B cell (primary cell): ENCODE data around the gene RSPO3. TPM values are rescaled to one million over a fixed set of nuclear protein-coding genes. Genes with fewer than 3 reads are reported as not detected.

Experiments used
- ATAC-seq: fragments of 200-7000 bp; cut with Tn5 transposase; one replicate; pipeline ENCODE4 v1.10.0; 2021; ENCODE audit warnings: low read depth, mild to moderate bottlenecking, moderate number of reproducible peaks, moderate library complexity
- CTCF ChIA-PET: fragments of 350-600 bp; sonication (Branson Sonifier 250); formaldehyde crosslinking; loops from one replicate; lab custom pipeline; 2021; ENCODE audit warnings: antibody characterized with exemption, inconsistent platforms; lab: Charles Lee
- POLR2A ChIA-PET: fragments of 350-600 bp; sonication (Branson Sonifier 250); formaldehyde crosslinking; loops from one replicate; lab custom pipeline; 2021; ENCODE audit warnings: antibody characterized with exemption; lab: Charles Lee
- DNase-seq: peaks from one replicate; pipeline ENCODE4 v3.0.0; 2013
- H2AFZ ChIP-seq: 2 replicates; pipeline ENCODE4 v1.6.1; 2012; ENCODE audit warnings: mild to moderate bottlenecking, low read depth, low read length; ENCODE audit not compliant: insufficient read depth, poor library complexity, severe bottlenecking
- H3K27ac ChIP-seq, 2 donors: 1 replicate in 1 of 2; 2 replicates in 1 of 2; pipeline ENCODE4 v1.5.1; 2012 to 2013; ENCODE audit warnings: low read length in 2 of 2, mild to moderate bottlenecking in 2 of 2, moderate library complexity in 1 of 2
- H3K27me3 ChIP-seq, 4 experiments: fragments of 200-600 bp in 1 of 4; sonication (generic) in 1 of 4; replicated peaks in 1 of 4; 1 replicate in 2 of 4; 2 replicates in 2 of 4; pipeline versions ENCODE4 v1.6.1 to v1.7.0; 2013 to 2016; ENCODE audit warnings: low read length in 3 of 4, mild to moderate bottlenecking in 2 of 4, mixed read lengths in 1 of 4, moderate library complexity in 1 of 4; ENCODE audit not compliant: insufficient read depth in 4 of 4, control insufficient read depth in 3 of 4; ENCODE audit errors: control extremely low read depth in 1 of 4
- H3K36me3 ChIP-seq, 2 experiments: replicated peaks in 1 of 2; 1 replicate in 1 of 2; 2 replicates in 1 of 2; pipeline versions ENCODE4 v1.6.1 to v1.7.1; 2013; ENCODE audit warnings: low read length in 1 of 2; ENCODE audit not compliant: insufficient read depth in 2 of 2, control insufficient read depth in 1 of 2; ENCODE audit errors: control extremely low read depth in 1 of 2, extremely low read depth in 1 of 2
- H3K4me1 ChIP-seq, 2 donors: fragments of 200-600 bp in 1 of 2; sonication (generic) in 1 of 2; 1 replicate in 1 of 2; 2 replicates in 1 of 2; pipeline versions ENCODE4 v1.5.1 to v1.6.1; 2013 to 2017; ENCODE audit warnings: low read length in 2 of 2; ENCODE audit not compliant: control insufficient read depth in 2 of 2, insufficient read depth in 2 of 2
- H3K4me2 ChIP-seq: replicated peaks from 2 replicates; pipeline ENCODE3; 2012; ENCODE audit warnings: mild to moderate bottlenecking, low read depth, low read length; ENCODE audit not compliant: poor library complexity, severe bottlenecking
- H3K4me3 ChIP-seq, 5 experiments: fragments of 200-600 bp in 1 of 5; sonication (generic) in 1 of 5; 1 replicate in 3 of 5; 2 replicates in 2 of 5; pipeline versions ENCODE4 v1.5.1 to v1.7.0; 2011 to 2016; ENCODE audit warnings: low read length in 4 of 5, mild to moderate bottlenecking in 4 of 5, low read depth in 2 of 5, control low read depth in 1 of 5, moderate library complexity in 1 of 5; ENCODE audit not compliant: insufficient read depth in 1 of 5; ENCODE audit errors: control extremely low read depth in 1 of 5, extremely low read depth in 1 of 5
- H3K79me2 ChIP-seq: fragments of 200-600 bp; sonication (generic); one replicate; pipeline ENCODE4 v1.6.0; 2016; ENCODE audit warnings: low read length; ENCODE audit not compliant: control insufficient read depth, insufficient read depth
- H3K9ac ChIP-seq: fragments of 200-600 bp; sonication (generic); 2 replicates; pipeline ENCODE4 v1.6.1; 2017; ENCODE audit warnings: mild to moderate bottlenecking, low read length, moderate library complexity
- H3K9me3 ChIP-seq, 3 donors: one replicate each; pipeline versions ENCODE4 v1.6.1 to v1.7.1; 2013; ENCODE audit warnings: low read length in 2 of 3; ENCODE audit not compliant: control insufficient read depth in 2 of 3, insufficient read depth in 1 of 3; ENCODE audit errors: control extremely low read depth in 1 of 3
- H4K20me1 ChIP-seq: 2 replicates; pipeline ENCODE4 v1.6.0; 2012; ENCODE audit warnings: mild to moderate bottlenecking, low read length; ENCODE audit not compliant: insufficient read depth, control insufficient read depth, poor library complexity, severe bottlenecking
- H3K27ac Mint-ChIP-seq: one replicate; pipeline ENCODE4 v1.8.0; 2021; ENCODE audit warnings: mixed read lengths
- H3K27me3 Mint-ChIP-seq: one replicate; pipeline ENCODE4 v1.8.0; 2021; ENCODE audit warnings: mixed read lengths
- H3K4me1 Mint-ChIP-seq: one replicate; pipeline ENCODE4 v1.8.0; 2021; ENCODE audit warnings: mixed read lengths
- H3K4me3 Mint-ChIP-seq: one replicate; pipeline ENCODE4 v1.8.0; 2021; ENCODE audit warnings: mixed read lengths
- H3K9me3 Mint-ChIP-seq: one replicate; pipeline ENCODE4 v1.8.0; 2022; ENCODE audit warnings: mixed read lengths; ENCODE audit not compliant: insufficient read depth
- CTCF ChIP-seq: fragments of 200-600 bp; IDR thresholded peaks from one replicate; pipeline ENCODE4 v1.8.0; 2022; ENCODE audit warnings: antibody characterized with exemption, mild to moderate bottlenecking
- EZH2 ChIP-seq: IDR thresholded peaks from 2 replicates; pipeline ENCODE4 v1.6.1; 2012; ENCODE audit warnings: borderline replicate concordance, low read depth, mild to moderate bottlenecking, moderate library complexity, low read length; ENCODE audit not compliant: insufficient read depth, poor library complexity, severe bottlenecking
- WGBS: methylation state at CpG from one replicate; pipeline ENCODE4 v1.1.5; 2013; ENCODE audit warnings: missing lambda C conversion rate; ENCODE audit not compliant: insufficient coverage; 5-methylcytosine and 5-hydroxymethylcytosine counted together
- intact Hi-C: fragments of 100-400 bp; cut with micrococcal nuclease; formaldehyde crosslinking; loops from one replicate; pipeline ENCODE4 v1.10.0; 2022
- polyA plus RNA-seq: library from polyadenylated mRNA; depleted of rRNA; stranded (reverse); fragments of >200 nt; gene quantifications from 2 replicates; pipeline ENCODE4 v1.2.3, GENCODE V29; 2012
- total RNA-seq, 2 donors: library from RNA; stranded (reverse); fragments of 120-200 nt in 1 of 2; gene quantifications; 1 replicate in 1 of 2; 2 replicates in 1 of 2; pipeline versions ENCODE4 v1.2.3 to v1.2.4, GENCODE V29; 2013 to 2022

RSPO3 gene
- total and polyA plus RNA-seq, 2 donors (not counting 1 experiment from before 2014, with no cell fraction given) = not detected

DNA sequence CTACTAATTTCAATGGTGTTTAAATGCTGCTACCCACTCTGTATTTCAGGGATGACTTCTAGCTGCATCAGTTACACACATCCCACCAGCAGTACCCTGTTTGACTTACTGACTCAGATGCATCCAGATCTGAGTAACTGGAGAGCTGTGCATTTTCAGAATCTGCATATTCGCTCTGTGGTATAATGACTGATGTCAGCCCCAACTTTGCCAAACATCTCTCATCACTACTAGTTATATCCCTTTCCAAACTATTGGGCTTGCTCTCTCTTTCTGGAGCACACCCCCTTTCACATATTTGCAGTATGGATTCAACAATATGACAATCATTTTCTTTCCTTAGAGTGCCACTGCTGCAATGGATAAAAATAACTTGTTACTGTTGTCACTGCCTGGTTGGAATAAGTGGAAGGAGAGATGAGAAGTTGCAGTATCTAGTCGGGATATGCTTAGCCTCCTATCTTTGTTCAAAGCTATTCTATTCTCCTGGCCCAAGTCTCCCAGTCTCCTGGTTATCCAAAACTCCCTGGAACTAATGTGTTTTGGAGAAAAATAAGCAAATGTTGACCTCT is 3.3 kb upstream of the RSPO3 start:
- Histone ChIP-seq H3K27ac (no peak overlapping the region), H2AFZ (no peak overlapping the region), H3K4me2 (no peak overlapping the region), H3K79me2 (no peaks in the 10 kb centered on the region), H3K27me3 (peaks cover 0 to 19% (median 9%) of the 10 kb centered on the region in 4 experiments), H3K9ac (no peak overlapping the region), H3K4me3 (no peak overlapping the region), H3K36me3 (no peaks in the 10 kb centered on the region), H3K4me1 (peaks cover 11 to 17% of the 10 kb centered on the region in 2 donors), H4K20me1 (no peaks in the 10 kb centered on the region), H3K9me3 (peaks cover 0 to 6% (median 0%) of the 10 kb centered on the region in 3 donors)
- H3K27me3 Mint-ChIP-seq = peaks cover 55% of the 10 kb centered on the region
- ATAC-seq (no peak), DNase-seq (no peak)
- CTCF ChIA-PET = no interaction called here
- no peaks in the 10 kb centered on the region for H3K9me3 Mint-ChIP-seq
- TF ChIP-seq EZH2 (no peak), CTCF (no peak)
- intact Hi-C loops = no loop called here
- 83% methylated on average over 1 of the region's 2 CpGs for WGBS
- no peak overlapping the region for H3K27ac Mint-ChIP-seq
- POLR2A ChIA-PET = no interaction called here
- H3K4me1 Mint-ChIP-seq = peaks cover 14% of the 10 kb centered on the region
- H3K4me3 Mint-ChIP-seq = no peak overlapping the region

- Histone ChIP-seq H3K4me2 (no peak overlapping the region), H3K79me2 (no peaks in the 10 kb centered on the region), H3K9ac (no peak overlapping the region), H2AFZ (no peak overlapping the region), H3K9me3 (peaks cover 0 to 7% (median 0%) of the 10 kb centered on the region in 3 donors), H3K4me1 (peaks cover 17 to 23% of the 10 kb centered on the region in 2 donors), H3K36me3 (no peaks in the 10 kb centered on the region), H4K20me1 (no peaks in the 10 kb centered on the region), H3K27me3 (peaks cover 0 to 23% (median 14%) of the 10 kb centered on the region in 4 experiments), H3K4me3 (no peak overlapping the region), H3K27ac (no peak overlapping the region)
- Mint-ChIP-seq H3K27ac (no peak overlapping the region), H3K9me3 (no peaks in the 10 kb centered on the region), H3K4me1 (peaks cover 18% of the 10 kb centered on the region), H3K27me3 (peaks cover 53% of the 10 kb centered on the region), H3K4me3 (no peak overlapping the region)
- TF ChIP-seq CTCF (no peak), EZH2 (no peak)
- ATAC-seq = no peak
- intact Hi-C loops = no loop called here
- no CpG with 5 or more reads among the region's 3 CpGs for WGBS
- no peak for DNase-seq
- ChIA-PET POLR2A (no interaction called here), CTCF (no interaction called here)
Observed at GRCh38 chr6:127115746-127116145, 2.7 kb upstream of the RSPO3 start.
